Spleen (tissue), 11 donors: ENCODE data around the gene NPDC1. TPM values are rescaled to one million over a fixed set of nuclear protein-coding genes. Genes with fewer than 3 reads are reported as not detected.
A peak's percentile ranks its signal among the peaks of the same experiment; 100 is the strongest.

Experiments used
- DNase-seq: peaks from one replicate; pipeline ENCODE4 v3.0.0-alpha.2; 2020
- H3K27ac ChIP-seq, 8 donors: fragments of 200-600 bp; sonication (generic) in 7 of 8; 1 replicate in 4 of 8; 2 replicates in 4 of 8; pipeline versions ENCODE4 v1.5.0 to v1.8.0; 2016 to 2021; ENCODE audit warnings: inconsistent platforms in 4 of 8, mild to moderate bottlenecking in 4 of 8, moderate library complexity in 1 of 8
- H3K27me3 ChIP-seq, 7 donors: fragments of 200-600 bp; sonication (generic) in 6 of 7; replicated peaks in 1 of 7; 1 replicate in 4 of 7; 2 replicates in 3 of 7; pipeline versions ENCODE4 v1.5.0 to v1.8.0; 2016 to 2021; ENCODE audit warnings: inconsistent platforms in 3 of 7, mild to moderate bottlenecking in 1 of 7
- H3K36me3 ChIP-seq, 6 donors: fragments of 200-600 bp; sonication (generic) in 5 of 6; 1 replicate in 4 of 6; 2 replicates in 2 of 6; pipeline versions ENCODE4 v1.5.0 to v1.8.0; 2016 to 2021; ENCODE audit warnings: inconsistent platforms in 2 of 6
- H3K4me1 ChIP-seq, 6 donors: fragments of 200-600 bp; sonication (generic) in 5 of 6; 1 replicate in 3 of 6; 2 replicates in 3 of 6; pipeline versions ENCODE4 v1.5.0 to v1.8.0; 2016 to 2021; ENCODE audit warnings: inconsistent platforms in 3 of 6
- H3K4me3 ChIP-seq, 8 donors: fragments of 200-600 bp; sonication (generic) in 7 of 8; 1 replicate in 4 of 8; 2 replicates in 4 of 8; pipeline versions ENCODE4 v1.5.0 to v1.8.0; 2016 to 2021; ENCODE audit warnings: inconsistent platforms in 4 of 8, mild to moderate bottlenecking in 4 of 8, moderate library complexity in 2 of 8
- H3K9me3 ChIP-seq, 8 donors: fragments of 200-600 bp; sonication (generic) in 7 of 8; 1 replicate in 4 of 8; 2 replicates in 4 of 8; pipeline versions ENCODE4 v1.5.0 to v1.8.0; 2016 to 2021; ENCODE audit warnings: inconsistent platforms in 4 of 8
- CTCF ChIP-seq, 11 experiments: fragments of 200-600 bp in 7 of 11; fragments of 450-650 bp in 4 of 11; sonication (generic) in 4 of 11; IDR thresholded peaks in 8 of 11; conservative IDR thresholded peaks in 3 of 11; 1 replicate in 7 of 11; 2 replicates in 4 of 11; pipeline versions ENCODE4 v1.4.0 to v1.8.0; 2016 to 2021; ENCODE audit warnings: antibody characterized with exemption in 11 of 11, inconsistent platforms in 4 of 11, mild to moderate bottlenecking in 1 of 11
- POLR2A ChIP-seq, 3 donors: fragments of 450-650 bp; IDR thresholded peaks; one replicate each; pipeline ENCODE4 v1.5.1; 2017; ENCODE audit warnings: antibody characterized with exemption in 3 of 3, mild to moderate bottlenecking in 1 of 3
- POLR2AphosphoS5 ChIP-seq, 3 donors: sonication (generic); formaldehyde crosslinking; IDR thresholded peaks; one replicate each; pipeline ENCODE4 v1.5.1; 2017; ENCODE audit warnings: antibody characterized with exemption in 3 of 3
- WGBS, 5 donors: extraction: QIAGEN DNeasy Blood & Tissue Kit in 3 of 5; methylation state at CpG; one replicate each; pipeline versions ENCODE4 v1.1.5 to v1.1.7; 2013 to 2018; 5-methylcytosine and 5-hydroxymethylcytosine counted together
- intact Hi-C: fragments of 100-400 bp; cut with DNase I; formaldehyde crosslinking; loops from one replicate; pipeline ENCODE4 v1.15.0; 2023; ENCODE audit warnings: low total_unique reads
- polyA plus RNA-seq, 3 donors: library from polyadenylated mRNA; stranded (reverse); fragments of 200-250 nt; gene quantifications; one replicate each; pipeline ENCODE4 v1.2.1, GENCODE V29; 2013
- total RNA-seq, 7 donors: library from RNA; depleted of rRNA in 3 of 7; stranded (reverse); fragments of >200 nt in 3 of 7; fragmentation: NEBNext Ultra II Directional in 4 of 7; extraction: Animal tissue kit (Norgen Biotek cat#: 25700) in 4 of 7; gene quantifications; one replicate each; pipeline versions ENCODE4 v1.1.0 to v1.2.1, GENCODE V29; 2016 to 2021
- donor health status: healthy with polysubstance abuse.
- donor health status: DM: no; HTN: no; CAD: no; lungs with moderate emphysema.
- donor health status: DM: no; HTN: no; CAD: no.
- donor health status: Bipolar disorder and iron deficiency.
- donor health status: healthy.
- donor health status: DM: no; HTN: no; CAD: no.
- donor health status: DM: yes; HTN: yes; CAD: no.

NPDC1 gene
- total and polyA plus RNA-seq, 10 donors, result 86.3 to 358 (median 132) TPM

- Histone ChIP-seq H3K9me3 (no peaks in the 10 kb centered on the region), H3K36me3 (peaks cover 0 to 2% (median 0%) of the 10 kb centered on the region in 6 donors), H3K27ac (peak within 1 kb of the TSS; percentile 57 to 94 (median 84)), H3K4me3 (peak within 1 kb of the TSS; percentile 55 to 86 (median 65)), H3K4me1 (peaks cover 47 to 94% (median 79%) of the 10 kb centered on the region in 6 donors), H3K27me3 (no peaks in the 10 kb centered on the region)
- WGBS, 5 donors, result 4 to 43% (median 10%) methylated on average over 9 to 95 of the region's 95 CpGs
- peak; percentile 89 for DNase-seq
- TF ChIP-seq POLR2A (IDR thresholded peaks at IDR 0.05) (no peak), POLR2AphosphoS5 (IDR thresholded peaks at IDR 0.05) (no peak), CTCF (IDR thresholded peaks at IDR 0.05 in 8 of 11, conservative IDR thresholded peaks at IDR 0.05 in 3 of 11) (no peak)
- intact Hi-C loops, result no loop called here
Observed at GRCh38 chr9:137027369-137028262, 18.4 kb downstream of the NPDC1 start, which contains the start of gene ABCA2. ABCA2 (minus strand) TSS chr9:137028237; CDS start chr9:137028140, 97 bp downstream.

GRCh38 chr9:137026828-137027227 lies 19.1 kb downstream of the NPDC1 start:
- H3K4me3 ChIP-seq, result peak overlapping the region in 5 of 8 donors; percentile 37 to 86 (median 41)
- no peaks in the 10 kb centered on the region for H3K27me3 ChIP-seq
- H3K9me3 ChIP-seq, result no peaks in the 10 kb centered on the region
- TF ChIP-seq POLR2AphosphoS5 (IDR thresholded peaks at IDR 0.05) (no peak), POLR2A (IDR thresholded peaks at IDR 0.05) (no peak), CTCF (IDR thresholded peaks at IDR 0.05 in 8 of 11, conservative IDR thresholded peaks at IDR 0.05 in 3 of 11) (no peak)
- intact Hi-C loops, result no loop called here
- H3K36me3 ChIP-seq, result peaks cover 0 to 6% (median 0%) of the 10 kb centered on the region in 6 donors
- 66 to 81% (median 78%) methylated on average over 4 of the region's 4 CpGs for WGBS, 5 donors
- DNase-seq, result peak; percentile 76
- peak overlapping the region in 4 of 8 donors; percentile 13 to 93 (median 63) for H3K27ac ChIP-seq
- H3K4me1 ChIP-seq, result peaks cover 39 to 93% (median 74%) of the 10 kb centered on the region in 6 donors

GRCh38 chr9:137026384-137026783 lies 19.6 kb downstream of the NPDC1 start:
- peaks cover 35 to 91% (median 69%) of the 10 kb centered on the region in 6 donors for H3K4me1 ChIP-seq
- peaks cover 0 to 8% (median 0%) of the 10 kb centered on the region in 6 donors for H3K36me3 ChIP-seq
- 63 to 83% (median 80%) methylated on average over 1 to 2 of the region's 2 CpGs for WGBS, 5 donors
- intact Hi-C loops, result no loop called here
- no peaks in the 10 kb centered on the region for H3K27me3 ChIP-seq
- H3K4me3 ChIP-seq, result peak overlapping the region in 1 of 8 donors; percentile 86
- TF ChIP-seq POLR2A (IDR thresholded peaks at IDR 0.05), result no peak
- no peak for TF ChIP-seq CTCF (IDR thresholded peaks at IDR 0.05 in 8 of 11, conservative IDR thresholded peaks at IDR 0.05 in 3 of 11)
- TF ChIP-seq POLR2AphosphoS5 (IDR thresholded peaks at IDR 0.05), result no peak
- DNase-seq, result peak; percentile 76
- peak overlapping the region in 3 of 8 donors; percentile 60 to 93 (median 66) for H3K27ac ChIP-seq
- no peaks in the 10 kb centered on the region for H3K9me3 ChIP-seq

- intact Hi-C loops, result no loop called here
- DNase-seq, result peak; percentile 87
- no peaks in the 10 kb centered on the region for H3K9me3 ChIP-seq
- H3K27me3 ChIP-seq, result no peaks in the 10 kb centered on the region
- H3K4me3 ChIP-seq, result no peak overlapping the region
- peaks cover 0 to 16% (median 2%) of the 10 kb centered on the region in 6 donors for H3K36me3 ChIP-seq
- H3K4me1 ChIP-seq, result peaks cover 27 to 85% (median 61%) of the 10 kb centered on the region in 6 donors
- TF ChIP-seq POLR2A (IDR thresholded peaks at IDR 0.05) (no peak), CTCF (IDR thresholded peaks at IDR 0.05 in 8 of 11, conservative IDR thresholded peaks at IDR 0.05 in 3 of 11) (no peak), POLR2AphosphoS5 (IDR thresholded peaks at IDR 0.05) (peak in 1 of 3 donors; percentile 22)
- WGBS, 5 donors, result 58 to 83% (median 74%) methylated on average over 14 to 21 of the region's 21 CpGs
- H3K27ac ChIP-seq, result peak overlapping the region in 3 of 8 donors; percentile 8 to 93 (median 13)
Observed at GRCh38 chr9:137025517-137025966, 20.4 kb downstream of the NPDC1 start.
